Loucy (cell line): ENCODE measurements around the gene NOBOX.

ENCODE experiments used
- CTCF ChIP-seq: fragments of 200-600 bp; sonication (generic); conservative IDR thresholded peaks from 2 replicates; pipeline ENCODE4 v1.5.1; 2014; ENCODE audit warnings: mild to moderate bottlenecking, antibody characterized with exemption, low read length
- EZH2phosphoT487 ChIP-seq: fragments of 200-600 bp; IDR thresholded peaks from 2 replicates; pipeline ENCODE4 v1.6.1; 2018; ENCODE audit warnings: antibody characterized with exemption, mild to moderate bottlenecking, moderate library complexity, borderline replicate concordance

- TF ChIP-seq CTCF (no peak), EZH2phosphoT487 (no peak)
Measured at GRCh38 chr7:144416341-144416740, 12.8 kb upstream of the NOBOX start.
